Mesendoderm (in vitro differentiated cells): ENCODE data around the gene ASPSCR1.

Source experiments
- DNase-seq: peaks from one replicate; pipeline ENCODE4 v3.0.0; 2013
- H2AK5ac ChIP-seq: 2 replicates; pipeline ENCODE4 v1.6.1; 2013; ENCODE audit warnings: low read length, inconsistent platforms
- H2BK120ac ChIP-seq: 2 replicates; pipeline ENCODE4 v1.6.1; 2013; ENCODE audit warnings: low read depth, mild to moderate bottlenecking, low read length, moderate library complexity, mixed read lengths
- H2BK15ac ChIP-seq: replicated peaks from 2 replicates; pipeline ENCODE4 v1.6.1; 2013; ENCODE audit warnings: low read depth, mild to moderate bottlenecking, moderate library complexity
- H2BK5ac ChIP-seq: 2 replicates; pipeline ENCODE4 v1.6.1; 2013; ENCODE audit warnings: low read length, inconsistent platforms
- H3K18ac ChIP-seq: 2 replicates; pipeline ENCODE4 v1.6.1; 2013; ENCODE audit warnings: mild to moderate bottlenecking, low read length, mixed read lengths
- H3K23ac ChIP-seq: one replicate; pipeline ENCODE4 v1.6.1; 2013; ENCODE audit warnings: low read length
- H3K27ac ChIP-seq: 2 replicates; pipeline ENCODE4 v1.5.1; 2013; ENCODE audit warnings: low read depth, mild to moderate bottlenecking, inconsistent platforms, low read length, moderate library complexity
- H3K27me3 ChIP-seq: 2 replicates; pipeline ENCODE4 v1.6.1; 2013; ENCODE audit warnings: low read length, control low read depth, mild to moderate bottlenecking, inconsistent platforms; ENCODE audit not compliant: insufficient read depth, poor library complexity
- H3K36me3 ChIP-seq: 2 replicates; pipeline ENCODE4 v1.6.1; 2013; ENCODE audit warnings: low read length, inconsistent platforms; ENCODE audit not compliant: control insufficient read depth, insufficient read depth
- H3K4ac ChIP-seq: one replicate; pipeline ENCODE4 v1.6.1; 2013; ENCODE audit warnings: low read depth, mild to moderate bottlenecking, low read length, moderate library complexity
- H3K4me1 ChIP-seq: 2 replicates; pipeline ENCODE4 v1.6.1; 2013; ENCODE audit warnings: low read depth, low read length, inconsistent platforms; ENCODE audit not compliant: control insufficient read depth
- H3K4me2 ChIP-seq: 2 replicates; pipeline ENCODE4 v1.6.1; 2013; ENCODE audit warnings: low read length
- H3K4me3 ChIP-seq: 2 replicates; pipeline ENCODE4 v1.5.1; 2013; ENCODE audit warnings: mild to moderate bottlenecking, low read length
- H3K56ac ChIP-seq: one replicate; pipeline ENCODE4 v1.6.1; 2013; ENCODE audit warnings: low read length
- H3K79me1 ChIP-seq: 2 replicates; pipeline ENCODE4 v1.6.1; 2013; ENCODE audit warnings: low read length, inconsistent platforms
- H3K79me2 ChIP-seq: 2 replicates; pipeline ENCODE4 v1.6.1; 2013; ENCODE audit warnings: mild to moderate bottlenecking, low read length; ENCODE audit not compliant: control insufficient read depth, insufficient read depth
- H3K9ac ChIP-seq: 2 replicates; pipeline ENCODE4 v1.6.1; 2013; ENCODE audit warnings: low read length, inconsistent platforms
- H4K5ac ChIP-seq: one replicate; pipeline ENCODE4 v1.6.1; 2013; ENCODE audit warnings: low read length
- H4K8ac ChIP-seq: one replicate; pipeline ENCODE4 v1.6.1; 2013; ENCODE audit warnings: low read depth, mild to moderate bottlenecking, control low read depth, low read length, moderate library complexity
- WGBS: extraction: QIAGEN DNeasy Blood & Tissue Kit; methylation state at CpG from one replicate; pipeline ENCODE4 v1.1.7; 2013; ENCODE audit warnings: low lambda C conversion rate, missing lambda C conversion rate; ENCODE audit not compliant: insufficient coverage; ENCODE audit errors: extremely low coverage; 5-methylcytosine and 5-hydroxymethylcytosine counted together

ASPSCR1 gene

GRCh38 chr17:81996232-81996756, 18.9 kb downstream of the ASPSCR1 start:
- H3K36me3 ChIP-seq, result no peaks in the 10 kb centered on the region
- H2BK5ac ChIP-seq, result no peak overlapping the region
- H3K9ac ChIP-seq, result no peak overlapping the region
- H3K79me1 ChIP-seq, result no peaks in the 10 kb centered on the region
- no peaks in the 10 kb centered on the region for H3K79me2 ChIP-seq
- no peak overlapping the region for H3K23ac ChIP-seq
- H3K27ac ChIP-seq, result no peak overlapping the region
- no peak for DNase-seq
- no peaks in the 10 kb centered on the region for H3K27me3 ChIP-seq
- H3K4ac ChIP-seq, result no peak overlapping the region
- WGBS, result no CpG with 5 or more reads among the region's 28 CpGs
- no peak overlapping the region for H3K4me3 ChIP-seq
- no peak overlapping the region for H3K56ac ChIP-seq
- no peak overlapping the region for H2BK120ac ChIP-seq
- no peak overlapping the region for H2BK15ac ChIP-seq
- no peak overlapping the region for H3K4me2 ChIP-seq
- H3K4me1 ChIP-seq, result peaks cover 3% of the 10 kb centered on the region
- no peak overlapping the region for H4K8ac ChIP-seq
- no peak overlapping the region for H3K18ac ChIP-seq
- no peak overlapping the region for H2AK5ac ChIP-seq
- no peak overlapping the region for H4K5ac ChIP-seq

GRCh38 chr17:81996757-81997441, 19.5 kb downstream of the ASPSCR1 start:
- Histone ChIP-seq H2AK5ac (no peak overlapping the region), H3K4me1 (peaks cover 2% of the 10 kb centered on the region), H3K56ac (no peak overlapping the region), H3K9ac (no peak overlapping the region), H3K79me2 (no peaks in the 10 kb centered on the region), H3K23ac (no peak overlapping the region), H4K5ac (no peak overlapping the region), H3K36me3 (no peaks in the 10 kb centered on the region), H3K18ac (no peak overlapping the region), H2BK120ac (no peak overlapping the region), H2BK15ac (no peak overlapping the region), H3K27me3 (no peaks in the 10 kb centered on the region), H3K79me1 (no peaks in the 10 kb centered on the region), H3K4me2 (no peak overlapping the region), H3K4me3 (no peak overlapping the region), H3K4ac (no peak overlapping the region), H4K8ac (no peak overlapping the region), H2BK5ac (no peak overlapping the region), H3K27ac (no peak overlapping the region)
- WGBS, result no CpG with 5 or more reads among the region's 30 CpGs
- no peak for DNase-seq

DNA sequence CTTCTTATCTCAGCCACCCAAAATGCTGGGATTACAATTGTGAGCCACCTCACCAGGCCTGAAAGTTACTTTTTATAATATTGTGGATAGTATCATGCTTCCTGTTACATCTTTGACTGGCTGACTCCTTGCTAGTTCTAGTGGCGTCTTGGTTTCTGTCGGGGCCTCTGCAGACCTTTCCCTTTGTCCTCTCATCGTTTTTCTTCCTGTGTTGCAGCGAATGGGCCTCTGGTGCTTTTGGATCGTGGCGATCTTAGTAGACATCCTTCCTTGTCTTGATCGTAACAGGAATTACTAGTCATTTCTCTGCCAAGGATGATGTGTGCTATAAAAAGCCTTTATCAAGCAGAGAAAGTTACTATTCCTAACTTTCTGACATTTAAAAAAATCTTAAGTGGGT, 20.8 kb downstream of the ASPSCR1 start:
- Histone ChIP-seq H4K8ac (no peak overlapping the region), H3K27ac (no peak overlapping the region), H3K56ac (no peak overlapping the region), H2AK5ac (no peak overlapping the region), H3K4ac (no peak overlapping the region), H4K5ac (no peak overlapping the region), H3K79me2 (no peaks in the 10 kb centered on the region), H3K79me1 (no peaks in the 10 kb centered on the region), H2BK120ac (no peak overlapping the region), H3K9ac (no peak overlapping the region), H2BK15ac (no peak overlapping the region), H3K27me3 (no peaks in the 10 kb centered on the region), H3K4me1 (no peaks in the 10 kb centered on the region), H3K36me3 (no peaks in the 10 kb centered on the region), H2BK5ac (no peak overlapping the region), H3K4me2 (no peak overlapping the region), H3K23ac (no peak overlapping the region), H3K4me3 (no peak overlapping the region), H3K18ac (no peak overlapping the region)
- no CpG with 5 or more reads among the region's 7 CpGs for WGBS
- DNase-seq, result no peak

GRCh38 chr17:81998691-81999438, 21.4 kb downstream of the ASPSCR1 start:
- Histone ChIP-seq H3K18ac (no peak overlapping the region), H3K4me2 (no peak overlapping the region), H3K79me2 (no peaks in the 10 kb centered on the region), H3K27me3 (no peaks in the 10 kb centered on the region), H3K4ac (no peak overlapping the region), H3K4me3 (no peak overlapping the region), H3K4me1 (no peaks in the 10 kb centered on the region), H3K9ac (no peak overlapping the region), H4K5ac (no peak overlapping the region), H3K23ac (no peak overlapping the region), H3K27ac (no peak overlapping the region), H2BK15ac (no peak overlapping the region), H3K56ac (no peak overlapping the region), H2BK120ac (no peak overlapping the region), H2BK5ac (no peak overlapping the region), H2AK5ac (no peak overlapping the region), H4K8ac (no peak overlapping the region), H3K79me1 (no peaks in the 10 kb centered on the region), H3K36me3 (no peaks in the 10 kb centered on the region)
- DNase-seq, result no peak
- WGBS, result no CpG with 5 or more reads among the region's 14 CpGs

GRCh38 chr17:81999587-81999975, 22.2 kb downstream of the ASPSCR1 start:
- no peaks in the 10 kb centered on the region for H3K27me3 ChIP-seq
- H2AK5ac ChIP-seq, result no peak overlapping the region
- no peak overlapping the region for H2BK5ac ChIP-seq

More at GRCh38 chr17:81999587-81999975, 22.2 kb downstream of the ASPSCR1 start:
- no peak overlapping the region for H3K18ac ChIP-seq
- no peak overlapping the region for H3K56ac ChIP-seq
- no peak overlapping the region for H2BK15ac ChIP-seq
- no peak overlapping the region for H2BK120ac ChIP-seq
- H3K4me2 ChIP-seq, result no peak overlapping the region
- no peaks in the 10 kb centered on the region for H3K79me1 ChIP-seq
- no peak overlapping the region for H3K27ac ChIP-seq
- H4K5ac ChIP-seq, result no peak overlapping the region
- H3K23ac ChIP-seq, result no peak overlapping the region
- no peak overlapping the region for H3K9ac ChIP-seq
- no peak overlapping the region for H4K8ac ChIP-seq
- no peaks in the 10 kb centered on the region for H3K36me3 ChIP-seq
- no peak overlapping the region for H3K4me3 ChIP-seq
- H3K79me2 ChIP-seq, result no peaks in the 10 kb centered on the region
- no CpG with 5 or more reads among the region's 12 CpGs for WGBS
- H3K4me1 ChIP-seq, result no peaks in the 10 kb centered on the region
- H3K4ac ChIP-seq, result no peak overlapping the region
- DNase-seq, result no peak
